Fibroblast of mammary gland (primary cell): ENCODE data around the gene RIMKLB.

Source experiments
- DNase-seq: peaks from one replicate; pipeline ENCODE4 v3.0.0-alpha.2; 2010; ENCODE audit warnings: low read depth
- H3K4me3 ChIP-seq: 2 replicates; pipeline ENCODE4 v1.5.1; 2011; ENCODE audit warnings: low read depth, mild to moderate bottlenecking, low read length, moderate library complexity; ENCODE audit not compliant: control insufficient read depth
- TF ChIP-seq, protein P1 (sequence below): conservative IDR thresholded peaks from 2 replicates; pipeline ENCODE4 v1.5.1; 2011; ENCODE audit warnings: low read depth, low read length, inconsistent platforms; ENCODE audit not compliant: control insufficient read depth, insufficient read depth

Gene RIMKLB

GRCh38 chr12:8697120-8697475 lies 693 bp upstream of the RIMKLB start:
- peak overlapping the region; percentile 64 for H3K4me3 ChIP-seq
- DNase-seq: peak; percentile 34
- TF ChIP-seq, protein P1, sequence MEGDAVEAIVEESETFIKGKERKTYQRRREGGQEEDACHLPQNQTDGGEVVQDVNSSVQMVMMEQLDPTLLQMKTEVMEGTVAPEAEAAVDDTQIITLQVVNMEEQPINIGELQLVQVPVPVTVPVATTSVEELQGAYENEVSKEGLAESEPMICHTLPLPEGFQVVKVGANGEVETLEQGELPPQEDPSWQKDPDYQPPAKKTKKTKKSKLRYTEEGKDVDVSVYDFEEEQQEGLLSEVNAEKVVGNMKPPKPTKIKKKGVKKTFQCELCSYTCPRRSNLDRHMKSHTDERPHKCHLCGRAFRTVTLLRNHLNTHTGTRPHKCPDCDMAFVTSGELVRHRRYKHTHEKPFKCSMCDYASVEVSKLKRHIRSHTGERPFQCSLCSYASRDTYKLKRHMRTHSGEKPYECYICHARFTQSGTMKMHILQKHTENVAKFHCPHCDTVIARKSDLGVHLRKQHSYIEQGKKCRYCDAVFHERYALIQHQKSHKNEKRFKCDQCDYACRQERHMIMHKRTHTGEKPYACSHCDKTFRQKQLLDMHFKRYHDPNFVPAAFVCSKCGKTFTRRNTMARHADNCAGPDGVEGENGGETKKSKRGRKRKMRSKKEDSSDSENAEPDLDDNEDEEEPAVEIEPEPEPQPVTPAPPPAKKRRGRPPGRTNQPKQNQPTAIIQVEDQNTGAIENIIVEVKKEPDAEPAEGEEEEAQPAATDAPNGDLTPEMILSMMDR: no peak

DNA sequence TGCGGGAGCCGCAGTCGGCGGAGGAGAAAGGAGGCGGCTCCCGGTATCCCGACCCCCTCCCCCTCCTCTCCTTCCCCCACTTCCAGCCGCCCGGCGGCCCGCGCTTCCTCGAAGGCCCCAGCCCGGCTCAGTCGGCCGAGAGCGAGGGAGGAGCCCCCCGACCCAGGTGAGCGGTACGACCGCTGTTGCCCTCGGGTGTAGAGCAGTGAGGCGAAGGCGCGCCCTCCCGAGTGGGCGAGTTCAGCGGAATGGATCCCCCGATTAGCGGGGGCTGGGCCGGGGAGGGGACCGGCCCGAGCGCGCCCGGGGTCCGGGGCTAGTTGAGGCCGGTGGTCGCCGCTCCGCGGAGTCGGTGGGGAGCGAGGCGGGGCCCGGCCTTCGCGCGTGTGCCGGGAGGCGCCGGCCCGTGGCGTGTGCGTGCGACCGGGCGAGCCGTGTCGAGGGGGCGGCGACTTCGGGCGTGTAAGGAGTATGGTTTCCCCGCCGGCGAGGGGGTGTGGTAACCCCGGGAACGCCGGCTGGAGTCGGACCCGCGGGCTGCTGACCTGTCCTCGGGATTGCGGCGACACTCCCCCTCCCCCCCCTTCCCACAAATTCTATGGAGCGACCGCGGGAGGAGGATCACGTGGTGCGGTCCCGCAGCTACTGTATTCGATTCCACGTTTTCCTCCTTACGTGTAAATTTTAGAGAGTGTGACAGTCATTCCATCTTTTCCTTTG lies 501 bp downstream of the RIMKLB start:
- TF ChIP-seq, protein P1: no peak
- DNase-seq: peak; percentile 17
- peak overlapping the region; percentile 76 for H3K4me3 ChIP-seq

DNA sequence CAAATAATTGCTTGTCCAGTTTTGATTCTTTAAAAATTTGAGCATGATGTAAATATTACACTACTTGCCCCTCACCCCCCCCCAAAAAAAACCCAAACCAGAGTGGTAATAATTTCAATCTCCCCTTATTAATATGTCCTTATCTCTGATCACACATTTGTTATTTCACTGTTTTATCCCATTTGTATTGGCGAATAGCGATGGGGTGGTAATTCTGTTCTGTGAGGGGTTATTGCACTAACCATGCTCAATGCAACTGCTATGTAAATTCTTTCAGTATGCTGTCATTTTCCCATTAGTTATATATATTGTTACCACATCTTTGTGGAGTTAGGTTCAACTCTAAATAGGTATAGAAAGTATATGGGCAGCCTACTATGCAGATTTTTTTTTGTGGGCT lies 1.1 kb downstream of the RIMKLB start:
- peak; percentile 30 for DNase-seq
- TF ChIP-seq, protein P1: no peak
- H3K4me3 ChIP-seq: peak overlapping the region; percentile 76

GRCh38 chr12:8699714-8700113 lies 1.9 kb downstream of the RIMKLB start:
- TF ChIP-seq, protein P1: no peak
- DNase-seq: no peak
- H3K4me3 ChIP-seq: no peak overlapping the region

GRCh38 chr12:8701046-8701660 lies 3.4 kb downstream of the RIMKLB start:
- TF ChIP-seq, protein P1: no peak
- no peak overlapping the region for H3K4me3 ChIP-seq
- no peak for DNase-seq

DNA sequence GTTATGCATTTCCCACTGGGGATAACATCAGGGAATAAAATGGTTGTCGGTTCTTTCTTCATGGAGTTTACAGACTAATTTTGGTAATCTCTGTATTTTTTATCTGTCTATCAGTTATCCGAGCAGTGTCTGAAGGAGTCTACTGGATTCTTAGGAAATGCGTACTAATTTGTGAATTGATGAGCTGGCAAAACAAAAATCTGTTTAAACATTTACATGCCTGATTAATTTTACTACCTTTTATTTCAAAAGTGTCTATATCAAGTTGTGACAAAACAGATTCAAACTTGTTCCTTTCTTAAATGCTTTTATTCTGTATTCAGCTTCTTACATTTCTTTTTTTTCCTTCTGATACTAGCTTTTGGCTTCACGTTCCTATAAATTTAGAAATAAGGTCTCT lies 4.4 kb downstream of the RIMKLB start:
- DNase-seq: no peak
- TF ChIP-seq, protein P1: no peak
- H3K4me3 ChIP-seq: no peak overlapping the region
